BLaER1 (cell line): ENCODE data around the gene ARSJ.

Experiments used
- H3K27ac ChIP-seq: shearing (Covaris generic); formaldehyde crosslinking; 2 replicates; pipeline ENCODE4 v1.8.1; 2022
- H3K27me3 ChIP-seq: shearing (Covaris generic); formaldehyde crosslinking; 2 replicates; pipeline ENCODE4 v1.8.1; 2022
- H3K36me3 ChIP-seq: shearing (Covaris generic); formaldehyde crosslinking; 2 replicates; pipeline ENCODE4 v1.8.1; 2022
- H3K4me1 ChIP-seq: shearing (Covaris generic); formaldehyde crosslinking; 2 replicates; pipeline ENCODE4 v1.8.1; 2022
- H3K4me2 ChIP-seq: shearing (Covaris generic); formaldehyde crosslinking; 2 replicates; pipeline ENCODE4 v1.8.1; 2022
- H3K4me3 ChIP-seq: shearing (Covaris generic); formaldehyde crosslinking; 2 replicates; pipeline ENCODE4 v1.8.1; 2022
- H3K9ac ChIP-seq: shearing (Covaris generic); formaldehyde crosslinking; 2 replicates; pipeline ENCODE4 v1.8.1; 2022
- H3K9me3 ChIP-seq: shearing (Covaris generic); formaldehyde crosslinking; 2 replicates; pipeline ENCODE4 v1.8.1; 2022
- H4K20me1 ChIP-seq: shearing (Covaris generic); formaldehyde crosslinking; 2 replicates; pipeline ENCODE4 v1.8.1; 2022
- Cebpa-rat ChIP-seq: shearing (Covaris generic); IDR thresholded peaks from 2 replicates; pipeline ENCODE4 v1.8.1; 2022

ARSJ gene

GRCh38 chr4:113974467-113974866 is 5.0 kb downstream of the ARSJ start:
- no peak for TF ChIP-seq Cebpa-rat
- Histone ChIP-seq H3K9ac (no peak overlapping the region), H3K4me2 (no peak overlapping the region), H3K27me3 (no peaks in the 10 kb centered on the region), H3K9me3 (peaks cover 4% of the 10 kb centered on the region), H4K20me1 (no peaks in the 10 kb centered on the region), H3K4me3 (no peak overlapping the region), H3K36me3 (no peaks in the 10 kb centered on the region), H3K4me1 (no peaks in the 10 kb centered on the region), H3K27ac (no peak overlapping the region)

GRCh38 chr4:113973345-113973744 is 6.1 kb downstream of the ARSJ start:
- no peaks in the 10 kb centered on the region for H3K4me1 ChIP-seq
- no peak for TF ChIP-seq Cebpa-rat
- H4K20me1 ChIP-seq: no peaks in the 10 kb centered on the region
- no peak overlapping the region for H3K4me2 ChIP-seq
- H3K9me3 ChIP-seq: no peaks in the 10 kb centered on the region
- H3K4me3 ChIP-seq: no peak overlapping the region
- H3K27me3 ChIP-seq: no peaks in the 10 kb centered on the region
- no peaks in the 10 kb centered on the region for H3K36me3 ChIP-seq
- H3K9ac ChIP-seq: no peak overlapping the region
- no peak overlapping the region for H3K27ac ChIP-seq

DNA sequence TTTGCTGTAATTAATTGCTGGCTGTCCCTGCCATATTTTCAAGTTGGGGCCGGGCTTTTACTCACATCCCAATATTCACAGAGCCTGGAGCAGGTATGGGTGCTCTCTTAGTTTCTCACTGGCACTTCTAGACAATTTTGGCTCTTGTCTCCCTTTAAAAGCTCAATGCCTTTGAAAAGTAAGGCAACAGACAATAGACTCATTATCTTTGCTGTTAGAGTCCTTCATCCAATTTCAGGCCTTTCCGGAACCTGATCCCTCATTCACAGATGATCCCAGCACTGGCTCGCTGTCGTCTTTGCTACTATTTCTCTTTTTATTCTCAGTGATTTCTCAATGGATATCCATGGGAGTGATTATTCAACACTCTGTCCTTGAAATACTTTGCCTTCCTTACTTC is 6.7 kb downstream of the ARSJ start:
- Histone ChIP-seq H3K27ac (no peak overlapping the region), H3K4me3 (no peak overlapping the region), H3K36me3 (no peaks in the 10 kb centered on the region), H3K9me3 (no peaks in the 10 kb centered on the region), H3K4me2 (no peak overlapping the region), H3K9ac (no peak overlapping the region), H4K20me1 (no peaks in the 10 kb centered on the region), H3K27me3 (no peaks in the 10 kb centered on the region), H3K4me1 (no peaks in the 10 kb centered on the region)
- no peak for TF ChIP-seq Cebpa-rat

DNA sequence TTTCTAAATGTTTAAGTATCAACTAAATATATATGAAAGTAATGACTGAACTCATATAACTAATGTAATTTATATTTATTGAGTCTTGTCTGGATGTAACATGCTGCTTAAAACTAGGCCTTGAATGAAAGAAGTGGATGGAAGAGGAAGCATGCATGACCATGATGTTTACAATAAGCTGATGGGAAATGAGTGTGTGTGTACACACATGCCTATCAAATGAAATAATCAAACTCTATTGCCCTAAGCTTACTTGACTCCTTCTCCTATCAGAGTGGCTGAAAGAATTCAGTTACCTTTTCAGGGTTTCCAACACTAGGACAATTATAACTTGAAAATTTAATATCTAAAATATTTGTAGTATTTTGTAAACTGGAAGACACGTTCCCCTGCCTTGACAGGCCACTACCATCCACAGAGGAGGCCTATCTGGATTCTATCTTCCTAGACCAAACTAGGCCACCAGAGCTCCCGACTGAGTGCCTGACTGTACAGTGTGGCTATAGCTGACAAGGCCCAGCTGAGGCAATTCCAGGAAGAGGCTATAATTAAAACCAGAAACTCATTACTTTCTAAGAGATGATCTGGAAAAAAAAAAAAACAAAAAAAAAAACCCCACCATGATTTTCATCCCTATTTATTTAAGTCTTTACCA is 7.6 kb downstream of the ARSJ start:
- no peaks in the 10 kb centered on the region for H3K9me3 ChIP-seq
- H3K27me3 ChIP-seq: no peaks in the 10 kb centered on the region
- TF ChIP-seq Cebpa-rat: no peak
- no peak overlapping the region for H3K27ac ChIP-seq
- H3K9ac ChIP-seq: no peak overlapping the region
- no peaks in the 10 kb centered on the region for H3K4me1 ChIP-seq
- no peaks in the 10 kb centered on the region for H3K36me3 ChIP-seq
- no peak overlapping the region for H3K4me2 ChIP-seq
- no peak overlapping the region for H3K4me3 ChIP-seq
- no peaks in the 10 kb centered on the region for H4K20me1 ChIP-seq

- Histone ChIP-seq H3K4me3 (no peak overlapping the region), H3K9me3 (no peaks in the 10 kb centered on the region), H3K27ac (no peak overlapping the region), H3K4me2 (no peak overlapping the region), H3K36me3 (no peaks in the 10 kb centered on the region), H3K27me3 (no peaks in the 10 kb centered on the region), H3K9ac (no peak overlapping the region), H4K20me1 (no peaks in the 10 kb centered on the region), H3K4me1 (no peaks in the 10 kb centered on the region)
- no peak for TF ChIP-seq Cebpa-rat
These were observed 9.6 kb downstream of the ARSJ start for GRCh38 chr4:113969709-113970334.

DNA sequence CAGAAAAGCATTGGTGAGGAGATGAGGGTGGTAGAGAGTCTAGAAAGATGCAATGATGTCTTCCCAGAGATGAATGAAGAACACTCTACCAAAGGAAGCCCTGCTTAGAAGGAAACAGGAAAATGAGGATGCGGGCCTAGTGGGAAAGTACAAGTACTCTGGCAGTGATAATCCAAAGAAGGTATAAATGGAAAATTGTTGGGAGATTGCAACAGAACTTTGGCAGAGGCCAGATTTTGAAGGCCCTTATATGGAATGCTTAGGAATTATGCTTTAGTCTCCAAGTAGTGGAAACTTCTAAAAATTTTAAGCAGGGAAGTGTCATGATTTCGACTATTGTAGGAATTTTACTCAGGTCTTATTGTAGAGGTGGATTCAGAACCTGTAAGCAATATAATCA is 11.0 kb downstream of the ARSJ start:
- no peaks in the 10 kb centered on the region for H3K27me3 ChIP-seq
- no peak overlapping the region for H3K27ac ChIP-seq
- no peak overlapping the region for H3K4me3 ChIP-seq
- H3K4me1 ChIP-seq: no peaks in the 10 kb centered on the region
- no peaks in the 10 kb centered on the region for H3K9me3 ChIP-seq
- H3K36me3 ChIP-seq: no peaks in the 10 kb centered on the region
- H3K9ac ChIP-seq: no peak overlapping the region
- H3K4me2 ChIP-seq: no peak overlapping the region
- no peaks in the 10 kb centered on the region for H4K20me1 ChIP-seq
- TF ChIP-seq Cebpa-rat: no peak

DNA sequence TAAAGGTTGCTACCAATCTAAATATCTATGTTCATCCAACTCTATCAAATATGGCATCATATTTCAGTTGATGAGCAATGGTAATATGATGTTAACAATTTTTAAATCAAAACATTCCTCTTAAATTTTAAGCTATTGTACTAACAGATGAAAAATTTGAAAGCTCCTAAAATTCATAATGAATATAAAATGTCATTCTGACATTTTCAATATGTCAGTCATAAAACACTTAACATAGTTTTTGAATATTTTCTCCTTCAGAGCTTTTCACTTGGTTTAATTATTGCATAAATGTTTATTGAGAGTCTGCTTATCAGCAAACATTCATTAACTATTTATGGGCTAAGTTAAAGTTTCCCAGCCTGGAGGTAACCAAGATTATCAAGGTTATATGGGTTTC is 11.8 kb downstream of the ARSJ start:
- no peaks in the 10 kb centered on the region for H3K9me3 ChIP-seq
- TF ChIP-seq Cebpa-rat: no peak
- no peaks in the 10 kb centered on the region for H3K36me3 ChIP-seq
- no peak overlapping the region for H3K27ac ChIP-seq
- no peaks in the 10 kb centered on the region for H3K27me3 ChIP-seq
- no peaks in the 10 kb centered on the region for H4K20me1 ChIP-seq
- H3K9ac ChIP-seq: no peak overlapping the region
- no peak overlapping the region for H3K4me3 ChIP-seq
- H3K4me1 ChIP-seq: no peaks in the 10 kb centered on the region
- H3K4me2 ChIP-seq: no peak overlapping the region

GRCh38 chr4:113962719-113963265 is 16.7 kb downstream of the ARSJ start:
- no peak for TF ChIP-seq Cebpa-rat
- Histone ChIP-seq H3K36me3 (no peaks in the 10 kb centered on the region), H3K9me3 (no peaks in the 10 kb centered on the region), H3K27ac (no peak overlapping the region), H4K20me1 (no peaks in the 10 kb centered on the region), H3K4me2 (no peak overlapping the region), H3K9ac (no peak overlapping the region), H3K4me3 (no peak overlapping the region), H3K4me1 (no peaks in the 10 kb centered on the region), H3K27me3 (no peaks in the 10 kb centered on the region)

- Histone ChIP-seq H3K9me3 (no peaks in the 10 kb centered on the region), H3K4me1 (no peaks in the 10 kb centered on the region), H3K4me3 (no peak overlapping the region), H3K27me3 (no peaks in the 10 kb centered on the region), H3K27ac (no peak overlapping the region), H3K4me2 (no peak overlapping the region), H4K20me1 (no peaks in the 10 kb centered on the region), H3K36me3 (no peaks in the 10 kb centered on the region), H3K9ac (no peak overlapping the region)
- no peak for TF ChIP-seq Cebpa-rat
These were observed 17.5 kb downstream of the ARSJ start for GRCh38 chr4:113962016-113962347.

DNA sequence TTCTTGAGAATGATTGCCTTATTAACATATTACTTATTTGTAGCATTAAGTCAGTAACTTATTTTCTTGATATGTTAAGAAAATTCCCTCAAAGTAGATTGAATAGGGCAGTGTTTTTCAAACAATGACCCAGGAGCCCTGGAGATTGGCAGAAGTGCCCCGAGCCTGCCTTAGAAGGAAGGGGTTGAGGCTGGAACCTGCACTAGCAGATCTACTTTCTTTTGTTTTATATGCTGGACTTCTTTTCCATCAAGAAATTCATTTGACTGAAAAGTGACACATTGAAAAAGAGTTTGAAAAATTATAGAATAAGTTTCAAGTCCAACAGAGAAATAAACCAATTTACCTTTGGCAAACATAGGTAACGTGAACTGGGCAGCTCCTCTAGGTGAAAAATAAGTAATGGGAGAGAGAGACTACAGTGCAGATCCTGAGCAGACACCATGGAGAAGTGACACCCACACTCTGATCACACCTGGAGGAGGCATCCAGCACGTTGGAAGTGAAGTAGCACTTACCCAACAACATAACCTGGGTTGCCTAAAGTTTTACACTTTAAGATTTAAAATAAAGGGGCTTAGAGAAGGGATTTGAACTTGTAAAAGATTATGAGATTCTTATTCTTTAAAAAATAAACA is 18.6 kb downstream of the ARSJ start:
- no peaks in the 10 kb centered on the region for H4K20me1 ChIP-seq
- no peak overlapping the region for H3K4me3 ChIP-seq
- H3K9me3 ChIP-seq: no peaks in the 10 kb centered on the region
- H3K27ac ChIP-seq: no peak overlapping the region
- H3K9ac ChIP-seq: no peak overlapping the region
- no peaks in the 10 kb centered on the region for H3K27me3 ChIP-seq
- no peaks in the 10 kb centered on the region for H3K36me3 ChIP-seq
- H3K4me1 ChIP-seq: no peaks in the 10 kb centered on the region
- H3K4me2 ChIP-seq: no peak overlapping the region
- TF ChIP-seq Cebpa-rat: no peak
